ENCODE data around the gene ANO3.

ANO3 gene

DNA sequence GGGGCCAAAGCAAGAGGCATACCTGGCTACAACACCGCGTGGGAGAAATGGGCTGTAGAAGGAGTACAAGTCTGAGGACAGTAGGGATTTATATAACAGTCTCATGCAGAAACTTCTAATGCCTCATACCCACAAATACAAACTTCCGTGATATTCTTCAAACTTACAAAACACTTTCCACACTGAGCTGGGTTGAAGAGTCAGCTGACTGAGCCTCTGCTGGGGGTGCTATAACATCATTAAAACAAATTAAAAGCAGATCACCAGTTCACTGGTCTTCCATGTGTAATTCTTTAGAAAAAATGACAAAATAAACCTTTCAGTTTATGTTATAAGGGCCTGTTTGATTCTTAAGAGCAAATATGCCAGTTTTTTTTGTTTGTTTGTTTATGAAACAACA, 148.1 kb downstream of the ANO3 start:
- no peak overlapping the region for H3K4me3 ChIP-seq (ENCODE audit: low read depth, low read length)
- TF ChIP-seq, protein P1, sequence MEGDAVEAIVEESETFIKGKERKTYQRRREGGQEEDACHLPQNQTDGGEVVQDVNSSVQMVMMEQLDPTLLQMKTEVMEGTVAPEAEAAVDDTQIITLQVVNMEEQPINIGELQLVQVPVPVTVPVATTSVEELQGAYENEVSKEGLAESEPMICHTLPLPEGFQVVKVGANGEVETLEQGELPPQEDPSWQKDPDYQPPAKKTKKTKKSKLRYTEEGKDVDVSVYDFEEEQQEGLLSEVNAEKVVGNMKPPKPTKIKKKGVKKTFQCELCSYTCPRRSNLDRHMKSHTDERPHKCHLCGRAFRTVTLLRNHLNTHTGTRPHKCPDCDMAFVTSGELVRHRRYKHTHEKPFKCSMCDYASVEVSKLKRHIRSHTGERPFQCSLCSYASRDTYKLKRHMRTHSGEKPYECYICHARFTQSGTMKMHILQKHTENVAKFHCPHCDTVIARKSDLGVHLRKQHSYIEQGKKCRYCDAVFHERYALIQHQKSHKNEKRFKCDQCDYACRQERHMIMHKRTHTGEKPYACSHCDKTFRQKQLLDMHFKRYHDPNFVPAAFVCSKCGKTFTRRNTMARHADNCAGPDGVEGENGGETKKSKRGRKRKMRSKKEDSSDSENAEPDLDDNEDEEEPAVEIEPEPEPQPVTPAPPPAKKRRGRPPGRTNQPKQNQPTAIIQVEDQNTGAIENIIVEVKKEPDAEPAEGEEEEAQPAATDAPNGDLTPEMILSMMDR (IDR thresholded peaks at IDR 0.05; ENCODE audit: borderline replicate concordance, insufficient read depth, low read depth, low read length) = no peak

DNA sequence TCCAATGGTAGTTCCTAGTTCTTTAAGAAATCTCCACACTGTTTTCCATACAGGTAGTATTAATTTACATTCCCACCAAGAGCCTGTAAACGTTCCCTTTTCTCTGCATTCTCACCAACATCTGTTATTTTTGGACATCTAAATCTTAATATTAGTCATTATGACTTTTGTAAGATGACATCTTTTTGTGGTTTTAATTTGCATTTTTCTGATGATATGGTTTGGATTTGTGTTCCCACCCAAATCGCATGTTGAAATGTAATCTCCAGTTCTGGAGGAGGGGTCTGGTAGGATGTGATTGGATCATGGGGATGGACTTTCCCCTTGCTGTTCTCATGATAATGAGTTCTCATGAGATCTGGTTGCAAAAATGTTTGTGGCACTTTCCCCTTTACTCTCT, 151.2 kb downstream of the ANO3 start:
- TF ChIP-seq, protein P1 (IDR thresholded peaks at IDR 0.05; ENCODE audit: borderline replicate concordance, insufficient read depth, low read depth, low read length) = no peak

DNA sequence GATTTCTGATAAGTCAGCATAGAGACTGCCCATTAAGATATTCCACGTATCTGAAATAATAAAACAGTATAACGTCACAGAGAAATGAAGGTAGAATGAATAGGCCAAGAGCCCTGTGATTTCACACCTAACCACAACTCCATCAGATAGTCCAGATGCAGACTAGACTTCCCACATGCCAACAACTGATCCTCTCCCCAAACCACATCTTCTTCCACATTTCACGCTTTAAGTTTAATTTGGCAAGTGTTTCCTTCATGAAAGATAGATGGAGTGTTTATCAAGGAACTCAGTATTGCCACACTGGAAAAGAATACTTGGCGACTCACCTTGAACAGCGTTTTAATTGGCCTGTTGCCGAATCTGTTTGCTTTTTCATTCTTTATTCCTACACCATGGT, 158.6 kb downstream of the ANO3 start:
- no peak overlapping the region for H3K4me3 ChIP-seq (ENCODE audit: low read depth, low read length)

More for the DNA sequence above, 151.2 kb downstream of the ANO3 start:
- H3K4me3 ChIP-seq (ENCODE audit: low read depth, low read length) = no peak overlapping the region

DNA sequence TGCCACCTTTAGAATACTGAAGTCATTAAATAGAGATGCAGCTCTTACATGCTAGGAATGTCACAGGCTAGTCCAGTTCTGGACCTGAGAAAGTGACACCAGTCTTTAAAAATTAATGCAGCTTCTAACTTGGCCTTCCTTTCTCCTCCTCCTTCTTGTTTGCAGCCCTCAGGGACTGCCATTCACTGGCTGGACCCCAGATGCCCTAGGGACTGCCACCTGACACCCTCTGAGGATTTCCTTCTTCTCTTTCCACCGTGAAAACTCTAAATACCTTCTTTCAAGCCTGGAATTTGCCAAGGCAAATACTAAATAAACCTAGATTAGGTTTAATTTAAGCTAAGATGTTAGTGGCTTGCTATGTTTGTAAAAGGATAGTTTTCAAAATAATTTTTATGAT, 161.7 kb downstream of the ANO3 start:
- H3K4me3 ChIP-seq (ENCODE audit: low read depth, low read length) = no peak overlapping the region

More for the DNA sequence above, 158.6 kb downstream of the ANO3 start:
- TF ChIP-seq, protein P1 (IDR thresholded peaks at IDR 0.05; ENCODE audit: borderline replicate concordance, insufficient read depth, low read depth, low read length) = no peak

DNA sequence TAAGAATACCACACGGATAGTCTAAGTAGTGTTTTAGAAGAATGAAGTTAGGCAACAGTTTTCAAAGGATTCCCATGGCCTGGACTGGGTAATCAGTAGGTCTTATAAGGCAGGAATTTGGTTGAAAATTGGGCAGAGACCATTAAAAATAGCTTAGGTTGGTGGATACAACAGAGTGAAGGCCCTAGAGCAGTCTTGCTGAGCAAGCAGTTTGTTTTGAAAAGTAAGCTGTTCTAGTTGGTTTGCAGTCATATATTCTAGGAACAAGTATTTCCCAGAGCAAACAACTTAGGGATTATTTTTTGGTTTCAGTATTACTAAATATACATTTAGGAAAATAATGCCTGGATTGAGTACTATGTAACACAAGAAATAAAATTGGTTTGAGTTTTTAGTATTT, 175.3 kb downstream of the ANO3 start:
- TF ChIP-seq, protein P1 (IDR thresholded peaks at IDR 0.05; ENCODE audit: borderline replicate concordance, insufficient read depth, low read depth, low read length) = no peak
- H3K4me3 ChIP-seq (ENCODE audit: low read depth, low read length) = no peak overlapping the region

More for the DNA sequence above, 161.7 kb downstream of the ANO3 start:
- TF ChIP-seq, protein P1 (IDR thresholded peaks at IDR 0.05; ENCODE audit: borderline replicate concordance, insufficient read depth, low read depth, low read length) = no peak

DNA sequence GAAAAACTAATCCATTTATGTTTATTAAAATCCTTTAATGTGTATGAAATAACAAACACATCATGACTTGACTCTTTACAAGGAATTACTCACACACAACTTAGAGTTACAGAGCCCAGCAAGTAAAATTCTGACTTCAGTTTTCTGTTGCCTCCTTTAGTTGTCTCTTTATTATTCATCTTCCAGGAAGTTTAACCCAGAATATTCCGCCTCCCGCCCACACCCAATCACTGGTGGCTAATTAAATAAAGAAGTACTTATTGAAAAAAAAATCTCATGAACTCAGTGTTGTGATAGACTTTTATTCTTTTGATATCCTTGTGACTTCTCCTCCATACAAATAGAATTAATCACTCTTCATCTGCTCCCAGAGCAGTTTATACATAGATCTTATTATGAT, 178.2 kb downstream of the ANO3 start:
- H3K4me3 ChIP-seq (ENCODE audit: low read depth, low read length) = no peak overlapping the region
- TF ChIP-seq, protein P1 (IDR thresholded peaks at IDR 0.05; ENCODE audit: borderline replicate concordance, insufficient read depth, low read depth, low read length) = no peak

DNA sequence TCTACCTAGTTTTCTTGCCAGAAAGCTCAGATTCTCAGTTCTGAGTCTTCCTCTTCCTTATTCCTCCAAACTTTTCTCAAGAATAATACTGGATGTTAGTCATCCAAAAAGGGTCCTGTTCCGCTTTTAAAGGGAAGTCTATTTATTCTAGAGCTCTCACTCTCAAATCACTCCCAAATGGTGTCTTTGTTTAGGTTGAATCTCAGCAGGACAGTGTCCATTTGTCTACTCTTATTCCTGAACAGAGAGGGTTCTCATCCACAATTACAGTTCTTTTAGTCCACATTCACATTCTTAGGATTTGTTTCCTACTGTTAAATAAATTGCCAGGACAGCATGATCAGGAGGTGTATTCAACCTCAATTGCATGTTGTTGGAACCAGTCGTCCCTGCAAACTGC, 178.8 kb downstream of the ANO3 start:
- TF ChIP-seq, protein P1 (IDR thresholded peaks at IDR 0.05; ENCODE audit: borderline replicate concordance, insufficient read depth, low read depth, low read length) = no peak

More for the DNA sequence above, 178.8 kb downstream of the ANO3 start:
- H3K4me3 ChIP-seq (ENCODE audit: low read depth, low read length) = no peak overlapping the region
